CD4-positive, CD25-positive, alpha-beta regulatory T cell (primary cell): ENCODE measurements around the gene PPP2R2D. TPM values are rescaled to one million over a fixed set of nuclear protein-coding genes. Genes with fewer than 3 reads are reported as not detected.

Source experiments
- ATAC-seq, 2 donors: fragments of 150-1000 bp; cut with Tn5 transposase; one replicate each; pipeline ENCODE4 v1.10.0; 2021; ENCODE audit warnings: low read depth in 2 of 2, moderate number of reproducible peaks in 2 of 2, moderate library complexity in 1 of 2
- DNase-seq, 3 donors: peaks; one replicate each; pipeline versions ENCODE4 v3.0.0 to v3.0.0-alpha.2; 2012 to 2022; ENCODE audit warnings: mixed read lengths in 1 of 3
- H3K27ac ChIP-seq: one replicate; pipeline ENCODE4 v1.7.0; 2013; ENCODE audit warnings: mild to moderate bottlenecking, low read length; ENCODE audit not compliant: insufficient read depth, poor library complexity, severe bottlenecking
- H3K27me3 ChIP-seq: one replicate; pipeline ENCODE4 v1.7.0; 2013; ENCODE audit warnings: low read length; ENCODE audit not compliant: control insufficient read depth, insufficient read depth
- H3K36me3 ChIP-seq: one replicate; pipeline ENCODE4 v1.7.0; 2013; ENCODE audit warnings: mild to moderate bottlenecking, low read length, moderate library complexity; ENCODE audit not compliant: control insufficient read depth, insufficient read depth
- H3K4me1 ChIP-seq: 2 replicates; pipeline ENCODE4 v1.7.0; 2013; ENCODE audit warnings: mild to moderate bottlenecking, low read length; ENCODE audit not compliant: insufficient read depth, control insufficient read depth, poor library complexity, severe bottlenecking
- H3K4me3 ChIP-seq: one replicate; pipeline ENCODE4 v1.7.0; 2013; ENCODE audit warnings: low read depth, mild to moderate bottlenecking, low read length, moderate library complexity
- H3K9me3 ChIP-seq, 2 experiments: 1 replicate in 1 of 2; 2 replicates in 1 of 2; pipeline ENCODE4 v1.7.0; 2013; ENCODE audit warnings: low read length in 2 of 2, mild to moderate bottlenecking in 1 of 2, moderate library complexity in 1 of 2; ENCODE audit not compliant: control insufficient read depth in 2 of 2
- H3K27ac Mint-ChIP-seq, 3 donors: one replicate each; pipeline ENCODE4 v1.8.0; 2020 to 2022; ENCODE audit warnings: mild to moderate bottlenecking in 3 of 3, mixed read lengths in 3 of 3, moderate library complexity in 2 of 3
- H3K27me3 Mint-ChIP-seq: one replicate; pipeline ENCODE4 v1.8.0; 2022; ENCODE audit warnings: mild to moderate bottlenecking, mixed read lengths
- H3K36me3 Mint-ChIP-seq: one replicate; pipeline ENCODE4 v1.8.0; 2020; ENCODE audit warnings: mixed read lengths
- H3K4me1 Mint-ChIP-seq, 4 donors: one replicate each; pipeline ENCODE4 v1.8.0; 2020 to 2022; ENCODE audit warnings: mixed read lengths in 4 of 4, mild to moderate bottlenecking in 1 of 4
- H3K4me3 Mint-ChIP-seq, 4 donors: one replicate each; pipeline ENCODE4 v1.8.0; 2020 to 2022; ENCODE audit warnings: mild to moderate bottlenecking in 4 of 4, mixed read lengths in 4 of 4, moderate library complexity in 3 of 4
- H3K9me3 Mint-ChIP-seq, 7 donors: one replicate each; pipeline ENCODE4 v1.8.0; 2020 to 2022; ENCODE audit warnings: mixed read lengths in 7 of 7, mild to moderate bottlenecking in 3 of 7, moderate library complexity in 2 of 7
- polyA plus RNA-seq, 4 donors: library from polyadenylated mRNA; unstranded; fragments of 300-500 nt; fragmentation: Illumina TruSeq; gene quantifications; one replicate each; pipeline ENCODE4 v1.2.3, GENCODE V29; 2021
- total RNA-seq: library from RNA; stranded (reverse); gene quantifications from one replicate; pipeline ENCODE4 v1.2.3, GENCODE V29; 2022

The PPP2R2D gene
- total and polyA plus RNA-seq, 5 donors from 2014 or later = 23.8 to 48.1 (median 26.6) TPM

DNA sequence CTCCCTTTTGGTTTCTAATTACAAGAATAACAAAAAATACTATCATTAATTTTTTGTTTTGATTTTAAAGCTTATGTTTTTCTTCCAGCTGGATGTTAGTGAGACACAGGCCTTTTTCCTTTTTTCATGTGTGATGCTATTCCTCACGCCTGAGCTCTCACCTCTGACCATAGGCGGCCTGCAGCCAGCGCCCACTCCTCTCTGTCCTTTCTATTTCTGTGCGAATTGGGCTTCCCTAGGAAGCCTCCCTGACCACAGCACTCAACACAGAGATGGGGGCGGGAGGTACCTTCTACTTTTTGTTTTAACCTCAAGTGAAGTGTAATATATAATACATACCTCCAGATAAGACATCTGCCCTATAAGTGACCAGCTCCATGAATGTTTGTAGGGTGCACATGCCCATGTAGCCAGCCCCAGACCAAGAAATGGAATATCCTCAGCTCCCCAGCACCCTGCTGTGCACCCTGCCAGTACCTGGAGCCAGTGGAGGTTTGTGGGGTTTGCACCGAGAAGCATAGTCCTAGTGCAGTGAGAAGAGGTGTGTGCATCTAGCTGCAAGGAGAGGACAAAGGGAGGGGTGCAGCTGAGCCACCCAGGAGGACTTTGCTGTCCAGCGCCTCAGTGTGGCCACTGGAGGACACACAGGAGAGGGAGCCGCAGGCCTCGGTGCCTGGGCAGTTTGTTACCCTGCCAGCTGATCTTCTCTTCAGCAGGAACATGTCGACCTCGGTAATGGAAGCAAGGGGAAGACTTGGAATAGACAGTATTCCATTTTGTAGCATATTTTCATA is 42.4 kb downstream of the PPP2R2D start:
- Histone ChIP-seq H3K4me1 (no peaks in the 10 kb centered on the region), H3K27ac (no peak overlapping the region), H3K27me3 (no peaks in the 10 kb centered on the region), H3K36me3 (peaks cover 80% of the 10 kb centered on the region), H3K9me3 (no peaks in the 10 kb centered on the region), H3K4me3 (no peak overlapping the region)
- Mint-ChIP-seq H3K27me3 (no peaks in the 10 kb centered on the region), H3K9me3 (no peaks in the 10 kb centered on the region), H3K27ac (peak overlapping the region; percentile 69 to 83 (median 74)), H3K4me1 (peaks cover 0 to 9% (median 3%) of the 10 kb centered on the region in 4 donors), H3K4me3 (no peak overlapping the region), H3K36me3 (peaks cover 47% of the 10 kb centered on the region)
- ATAC-seq (no peak), DNase-seq (peak in 1 of 3 donors; percentile 15)

DNA sequence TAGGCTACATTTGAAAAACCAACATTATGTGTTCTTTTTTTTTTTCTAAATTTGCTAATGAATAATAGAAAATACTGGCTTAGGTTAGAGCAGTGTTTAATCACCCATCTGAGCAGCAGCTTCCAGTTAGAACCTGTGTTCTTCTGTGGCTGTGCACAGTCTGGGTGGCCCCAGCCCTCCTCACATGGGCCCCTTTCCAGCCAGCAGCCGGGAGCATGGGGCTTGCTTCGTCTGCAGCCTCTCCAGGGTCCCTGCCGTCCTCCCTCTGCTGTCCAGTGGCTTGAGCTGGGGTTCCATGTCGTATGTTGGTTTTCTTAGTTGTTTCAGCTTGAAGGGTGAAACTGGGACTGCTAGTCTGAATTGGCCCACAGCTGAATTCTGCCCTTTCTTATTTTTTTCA is 43.6 kb downstream of the PPP2R2D start:
- no peaks in the 10 kb centered on the region for H3K27me3 ChIP-seq
- H3K4me3 ChIP-seq = no peak overlapping the region
- Mint-ChIP-seq H3K4me3 (no peak overlapping the region), H3K4me1 (peaks cover 0 to 9% (median 3%) of the 10 kb centered on the region in 4 donors), H3K36me3 (peaks cover 48% of the 10 kb centered on the region), H3K27me3 (no peaks in the 10 kb centered on the region), H3K9me3 (no peaks in the 10 kb centered on the region), H3K27ac (peak overlapping the region in 1 of 3 donors; percentile 40)
- no peaks in the 10 kb centered on the region for H3K9me3 ChIP-seq
- no peaks in the 10 kb centered on the region for H3K4me1 ChIP-seq
- DNase-seq = no peak
- ATAC-seq = no peak
- H3K27ac ChIP-seq = no peak overlapping the region
- peaks cover 84% of the 10 kb centered on the region for H3K36me3 ChIP-seq

DNA sequence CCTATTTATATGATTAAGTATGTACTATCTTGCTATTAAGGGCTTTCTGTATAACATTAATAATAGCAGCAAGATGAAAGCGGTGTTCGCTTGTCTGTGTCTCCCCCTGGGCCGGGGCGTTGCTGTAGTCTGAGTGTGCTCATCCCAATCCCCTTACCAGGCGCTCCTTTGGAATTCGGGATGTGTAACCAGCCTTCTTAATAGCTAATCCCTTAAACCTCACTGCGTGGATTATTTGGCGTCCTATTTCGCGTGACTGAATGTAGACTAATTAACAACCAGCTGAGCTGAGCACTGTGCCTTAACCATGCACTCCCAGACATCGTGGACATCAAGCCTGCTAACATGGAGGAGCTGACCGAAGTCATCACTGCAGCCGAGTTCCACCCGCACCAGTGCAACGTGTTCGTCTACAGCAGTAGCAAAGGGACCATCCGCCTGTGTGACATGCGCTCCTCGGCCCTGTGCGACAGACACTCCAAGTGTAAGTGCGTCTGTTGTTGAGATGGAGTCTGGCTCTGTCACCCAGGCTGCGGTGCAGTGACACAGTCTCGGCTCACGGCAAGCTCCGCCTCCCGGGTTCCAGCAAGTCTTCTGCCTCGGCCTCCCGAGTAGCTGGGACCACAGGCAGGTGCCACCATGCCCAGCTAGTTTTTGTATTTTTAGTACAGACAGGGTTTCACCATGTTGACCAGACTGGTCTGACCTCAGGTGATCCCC is 44.3 kb downstream of the PPP2R2D start:
- H3K4me3 Mint-ChIP-seq = no peak overlapping the region
- Histone ChIP-seq H3K9me3 (no peaks in the 10 kb centered on the region), H3K4me3 (no peak overlapping the region), H3K27ac (no peak overlapping the region), H3K4me1 (no peaks in the 10 kb centered on the region), H3K27me3 (no peaks in the 10 kb centered on the region), H3K36me3 (peaks cover 84% of the 10 kb centered on the region)
- H3K27me3 Mint-ChIP-seq = no peaks in the 10 kb centered on the region
- H3K27ac Mint-ChIP-seq = peak overlapping the region in 1 of 3 donors; percentile 66
- ATAC-seq = no peak
- peaks cover 0 to 9% (median 4%) of the 10 kb centered on the region in 4 donors for H3K4me1 Mint-ChIP-seq
- H3K36me3 Mint-ChIP-seq = peaks cover 49% of the 10 kb centered on the region
- H3K9me3 Mint-ChIP-seq = no peaks in the 10 kb centered on the region
- no peak for DNase-seq

DNA sequence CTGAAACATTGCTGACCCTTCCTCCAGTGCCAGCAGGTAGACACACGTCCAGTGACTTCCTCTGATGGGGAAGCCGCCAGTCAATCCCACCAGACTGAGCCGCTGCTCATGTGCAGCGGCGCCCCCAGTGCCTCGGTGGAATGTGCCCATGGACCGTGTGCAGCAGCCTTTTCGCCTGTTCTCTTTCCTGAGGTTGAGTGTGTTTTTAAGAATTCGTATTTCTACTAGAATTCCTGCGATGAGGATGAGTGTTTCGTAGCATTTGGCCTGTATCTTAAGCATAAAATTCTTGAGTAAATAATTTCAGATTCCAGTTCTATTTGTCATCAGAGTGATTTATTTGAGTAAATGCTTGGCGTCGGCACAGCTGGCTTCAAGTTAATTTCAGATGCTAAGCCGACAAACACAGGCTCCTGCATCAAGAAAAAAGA is 45.5 kb downstream of the PPP2R2D start:
- no peak for DNase-seq
- Mint-ChIP-seq H3K27me3 (no peaks in the 10 kb centered on the region), H3K4me3 (no peak overlapping the region), H3K9me3 (no peaks in the 10 kb centered on the region), H3K36me3 (peaks cover 47% of the 10 kb centered on the region), H3K4me1 (peaks cover 0 to 11% (median 4%) of the 10 kb centered on the region in 4 donors), H3K27ac (no peak overlapping the region)
- no peak for ATAC-seq
- Histone ChIP-seq H3K36me3 (peaks cover 85% of the 10 kb centered on the region), H3K4me1 (no peaks in the 10 kb centered on the region), H3K27ac (no peak overlapping the region), H3K4me3 (no peak overlapping the region), H3K9me3 (no peaks in the 10 kb centered on the region), H3K27me3 (no peaks in the 10 kb centered on the region)

DNA sequence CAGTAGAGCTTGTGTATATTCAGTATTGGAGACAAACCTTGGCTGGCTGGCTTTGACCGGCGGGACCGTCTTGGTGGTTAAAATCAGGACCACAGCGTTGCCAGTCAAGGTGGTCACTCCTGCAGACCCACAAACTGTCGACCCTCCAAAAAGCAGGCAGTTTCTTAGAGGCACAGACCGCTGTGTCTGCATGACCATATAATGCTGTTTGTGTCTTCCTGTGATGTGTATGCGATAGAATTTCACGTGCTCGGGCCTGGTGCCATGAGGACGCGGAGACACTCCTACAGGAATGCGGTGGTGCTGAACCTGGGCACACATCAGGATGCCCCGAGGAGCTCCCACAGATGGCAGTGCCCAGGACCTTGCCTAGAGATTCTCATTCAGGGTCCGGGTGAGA is 46.1 kb downstream of the PPP2R2D start:
- Mint-ChIP-seq H3K27ac (no peak overlapping the region), H3K36me3 (peaks cover 48% of the 10 kb centered on the region)

DNA sequence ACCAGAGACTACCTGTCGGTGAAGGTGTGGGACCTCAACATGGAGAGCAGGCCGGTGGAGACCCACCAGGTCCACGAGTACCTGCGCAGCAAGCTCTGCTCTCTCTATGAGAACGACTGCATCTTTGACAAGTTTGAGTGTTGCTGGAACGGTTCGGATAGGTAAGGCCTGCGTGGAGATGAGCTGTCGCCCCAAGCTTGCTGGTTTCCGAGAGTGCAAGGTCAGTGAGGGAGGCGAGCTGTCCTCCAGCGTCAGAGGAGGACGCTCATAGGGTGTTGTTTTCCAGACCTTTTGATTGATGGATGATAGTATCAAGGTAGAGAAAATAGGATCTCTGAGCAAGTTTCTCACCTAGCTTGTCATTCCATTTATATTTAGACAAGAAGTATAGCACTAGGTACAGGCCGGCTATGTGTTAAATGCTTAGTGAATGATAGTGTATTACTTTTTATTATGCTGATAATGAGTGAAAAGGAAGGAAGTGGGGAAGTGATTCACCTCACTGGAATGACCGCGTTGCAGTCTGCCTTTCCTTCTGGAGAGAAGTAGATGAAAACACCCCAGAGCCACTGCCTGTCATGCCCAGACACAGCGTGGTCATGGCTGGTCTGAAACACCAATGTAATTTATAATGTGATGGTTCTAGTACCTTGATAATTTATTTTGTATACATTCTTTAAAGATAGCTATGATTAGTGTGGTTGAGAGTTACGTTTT is 47.0 kb downstream of the PPP2R2D start:
- H3K27ac Mint-ChIP-seq = peak overlapping the region in 1 of 3 donors; percentile 25
- H3K9me3 Mint-ChIP-seq = no peaks in the 10 kb centered on the region
- H3K27me3 ChIP-seq = no peaks in the 10 kb centered on the region
- H3K4me3 ChIP-seq = no peak overlapping the region
- H3K9me3 ChIP-seq = no peaks in the 10 kb centered on the region
- H3K4me1 ChIP-seq = no peaks in the 10 kb centered on the region
- no peaks in the 10 kb centered on the region for H3K27me3 Mint-ChIP-seq
- peaks cover 48% of the 10 kb centered on the region for H3K36me3 Mint-ChIP-seq
- peaks cover 81% of the 10 kb centered on the region for H3K36me3 ChIP-seq
- no peak overlapping the region for H3K4me3 Mint-ChIP-seq
- DNase-seq (no peak), ATAC-seq (no peak)
- peaks cover 0 to 6% (median 4%) of the 10 kb centered on the region in 4 donors for H3K4me1 Mint-ChIP-seq
- H3K27ac ChIP-seq = no peak overlapping the region

More for the DNA sequence above, 46.1 kb downstream of the PPP2R2D start:
- H3K4me3 ChIP-seq = no peak overlapping the region
- no peak overlapping the region for H3K4me3 Mint-ChIP-seq
- no peak for ATAC-seq
- no peaks in the 10 kb centered on the region for H3K4me1 ChIP-seq
- peaks cover 85% of the 10 kb centered on the region for H3K36me3 ChIP-seq
- no peaks in the 10 kb centered on the region for H3K27me3 Mint-ChIP-seq
- no peaks in the 10 kb centered on the region for H3K9me3 Mint-ChIP-seq
- no peak overlapping the region for H3K27ac ChIP-seq
- no peaks in the 10 kb centered on the region for H3K27me3 ChIP-seq
- H3K4me1 Mint-ChIP-seq = peaks cover 0 to 11% (median 4%) of the 10 kb centered on the region in 4 donors
- no peak for DNase-seq
- H3K9me3 ChIP-seq = no peaks in the 10 kb centered on the region

DNA sequence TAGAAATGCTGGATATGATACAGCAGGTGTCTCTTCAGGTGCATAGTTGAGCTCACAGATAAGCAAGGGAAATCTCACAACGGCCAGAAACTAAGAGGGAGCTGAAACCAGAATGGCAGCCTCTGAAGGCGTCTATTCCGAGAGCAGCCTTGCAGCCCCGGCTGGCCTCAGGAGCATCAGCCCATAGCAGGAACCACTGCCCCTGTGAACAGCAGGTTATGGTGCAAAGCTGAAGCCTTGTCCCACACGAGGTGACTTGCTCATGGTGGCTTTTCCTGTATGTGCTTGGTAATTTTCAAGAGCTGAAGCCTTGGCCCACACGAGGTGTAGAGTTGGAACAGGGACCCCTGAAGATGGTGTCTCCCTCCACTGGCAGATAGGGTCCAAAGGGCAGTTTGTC is 47.7 kb downstream of the PPP2R2D start:
- Histone ChIP-seq H3K36me3 (peaks cover 78% of the 10 kb centered on the region), H3K27ac (no peak overlapping the region), H3K27me3 (no peaks in the 10 kb centered on the region), H3K4me3 (no peak overlapping the region), H3K4me1 (no peaks in the 10 kb centered on the region), H3K9me3 (no peaks in the 10 kb centered on the region)
- H3K4me1 Mint-ChIP-seq = peaks cover 0 to 6% (median 4%) of the 10 kb centered on the region in 4 donors
- H3K36me3 Mint-ChIP-seq = peaks cover 48% of the 10 kb centered on the region
- no peak overlapping the region for H3K4me3 Mint-ChIP-seq
- DNase-seq (no peak), ATAC-seq (no peak)
- H3K27me3 Mint-ChIP-seq = no peaks in the 10 kb centered on the region
- no peaks in the 10 kb centered on the region for H3K9me3 Mint-ChIP-seq
- H3K27ac Mint-ChIP-seq = peak overlapping the region in 1 of 3 donors; percentile 20
